D721Med (cell line): ENCODE results near the gene TCP11L2.

Experiments
- DNase-seq: peaks from one replicate; pipeline ENCODE4 v3.0.0; 2011; ENCODE audit warnings: low spot score; ENCODE audit not compliant: insufficient read length
- FAIRE-seq: peaks from 2 replicates; lab custom pipeline; 2011; peaks lifted over from hg19 to GRCh38; lab: Jason Lieb, UNC
- TF ChIP-seq, protein P1 (sequence below): IDR thresholded peaks from 2 replicates; pipeline ENCODE4 v1.5.1; 2012; ENCODE audit warnings: mild to moderate bottlenecking, control low read depth; ENCODE audit not compliant: insufficient read depth; ENCODE audit errors: missing control alignments

TCP11L2 gene

DNA sequence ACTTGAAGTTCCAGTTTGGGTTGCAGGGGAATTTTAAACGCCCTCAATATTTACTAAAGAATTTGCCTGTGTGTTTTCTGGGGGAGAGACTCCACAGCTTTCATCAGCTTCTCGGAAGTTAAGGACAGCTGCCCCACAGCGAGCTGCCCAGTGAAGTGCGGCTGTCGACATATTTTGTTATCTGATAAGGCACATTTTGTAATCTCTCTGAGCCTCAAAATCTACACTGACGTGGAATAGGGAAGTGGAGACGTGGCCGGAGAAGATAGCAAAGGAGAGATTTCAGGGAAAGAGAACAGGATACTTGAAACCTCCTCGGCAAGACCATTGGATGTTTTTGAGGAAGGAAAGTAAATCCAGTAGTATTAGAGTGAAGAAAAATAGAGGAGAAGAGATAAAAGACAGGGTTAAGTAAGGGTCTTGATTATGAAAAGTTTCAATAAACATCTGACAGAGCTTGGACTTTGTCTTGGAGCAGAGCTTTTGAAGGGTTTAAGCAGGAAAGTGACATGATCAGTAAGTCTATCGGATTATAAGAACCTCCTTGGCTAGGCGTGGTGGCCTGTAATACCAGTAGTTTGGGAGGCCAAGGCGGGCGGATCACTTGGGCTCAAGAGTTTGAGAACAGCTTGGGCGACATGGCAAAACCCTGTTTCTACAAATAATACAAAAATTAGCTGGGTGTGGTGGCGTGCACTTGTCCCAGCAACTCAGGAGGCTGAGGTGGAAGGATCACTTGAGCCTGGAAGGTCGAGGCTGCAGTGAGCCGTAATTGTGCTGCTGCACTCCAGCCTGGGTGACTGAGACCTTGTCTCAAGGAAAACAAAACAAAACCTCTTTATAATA is 56.1 kb downstream of the TCP11L2 start:
- FAIRE-seq (no peak), DNase-seq (no peak)

GRCh38 chr12:106359646-106360399 is 57.3 kb downstream of the TCP11L2 start:
- DNase-seq, result no peak
- FAIRE-seq, result no peak
- TF ChIP-seq, protein P1, sequence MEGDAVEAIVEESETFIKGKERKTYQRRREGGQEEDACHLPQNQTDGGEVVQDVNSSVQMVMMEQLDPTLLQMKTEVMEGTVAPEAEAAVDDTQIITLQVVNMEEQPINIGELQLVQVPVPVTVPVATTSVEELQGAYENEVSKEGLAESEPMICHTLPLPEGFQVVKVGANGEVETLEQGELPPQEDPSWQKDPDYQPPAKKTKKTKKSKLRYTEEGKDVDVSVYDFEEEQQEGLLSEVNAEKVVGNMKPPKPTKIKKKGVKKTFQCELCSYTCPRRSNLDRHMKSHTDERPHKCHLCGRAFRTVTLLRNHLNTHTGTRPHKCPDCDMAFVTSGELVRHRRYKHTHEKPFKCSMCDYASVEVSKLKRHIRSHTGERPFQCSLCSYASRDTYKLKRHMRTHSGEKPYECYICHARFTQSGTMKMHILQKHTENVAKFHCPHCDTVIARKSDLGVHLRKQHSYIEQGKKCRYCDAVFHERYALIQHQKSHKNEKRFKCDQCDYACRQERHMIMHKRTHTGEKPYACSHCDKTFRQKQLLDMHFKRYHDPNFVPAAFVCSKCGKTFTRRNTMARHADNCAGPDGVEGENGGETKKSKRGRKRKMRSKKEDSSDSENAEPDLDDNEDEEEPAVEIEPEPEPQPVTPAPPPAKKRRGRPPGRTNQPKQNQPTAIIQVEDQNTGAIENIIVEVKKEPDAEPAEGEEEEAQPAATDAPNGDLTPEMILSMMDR, result no peak

More for the DNA sequence above, 56.1 kb downstream of the TCP11L2 start:
- TF ChIP-seq, protein P1, result no peak

DNA sequence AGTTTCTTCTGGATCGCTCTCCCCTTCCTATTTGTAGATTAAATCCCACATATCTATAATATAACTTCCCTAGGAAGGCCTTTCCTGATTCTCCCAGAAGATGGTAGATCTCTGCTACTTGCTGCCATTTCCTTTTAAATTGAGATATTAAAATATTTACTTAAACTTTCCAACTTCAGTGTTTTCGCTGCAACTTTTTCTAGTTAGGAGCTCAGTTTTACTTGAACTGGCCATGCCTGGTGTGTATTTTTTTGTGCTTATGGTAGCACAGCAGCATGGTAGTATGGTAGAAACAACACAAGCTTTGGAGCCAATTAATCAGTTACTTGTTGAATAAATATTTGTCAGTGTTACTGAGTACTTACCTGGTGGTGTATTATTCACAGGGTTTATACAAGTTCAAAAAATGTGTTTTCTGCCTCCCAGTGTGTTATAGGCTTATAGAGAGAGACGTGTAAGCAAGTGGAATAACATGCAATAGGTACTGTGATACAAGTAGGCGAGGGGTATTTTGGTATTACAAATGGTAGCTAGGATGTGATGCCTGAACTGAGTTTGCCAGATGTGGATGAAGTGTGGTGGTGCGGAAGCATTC is 58.0 kb downstream of the TCP11L2 start:
- FAIRE-seq, result no peak
- no peak for DNase-seq
- TF ChIP-seq, protein P1, result no peak

DNA sequence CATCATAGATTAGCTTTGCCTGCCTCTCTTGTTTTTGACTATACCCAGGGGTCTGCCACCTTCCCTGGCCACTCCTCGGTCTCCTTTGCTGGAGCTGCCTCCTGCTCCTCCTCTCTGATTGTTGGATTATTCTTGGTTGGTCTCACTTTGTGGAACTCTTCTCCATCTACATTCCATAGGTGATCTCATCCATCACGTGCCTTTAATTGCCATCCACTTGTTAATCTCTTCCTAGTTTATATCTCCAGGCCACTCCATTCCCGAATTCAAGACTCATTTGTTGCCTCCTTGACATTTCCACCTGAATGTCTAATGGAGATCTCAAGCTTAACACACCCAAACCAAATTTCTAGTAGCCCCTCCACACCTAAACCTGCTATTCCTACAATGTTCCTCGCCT is 60.4 kb downstream of the TCP11L2 start:
- TF ChIP-seq, protein P1, result no peak
- DNase-seq (no peak), FAIRE-seq (no peak)

- TF ChIP-seq, protein P1, result no peak
- FAIRE-seq (no peak), DNase-seq (no peak)
These were observed 61.7 kb downstream of the TCP11L2 start for GRCh38 chr12:106364261-106364660.

DNA sequence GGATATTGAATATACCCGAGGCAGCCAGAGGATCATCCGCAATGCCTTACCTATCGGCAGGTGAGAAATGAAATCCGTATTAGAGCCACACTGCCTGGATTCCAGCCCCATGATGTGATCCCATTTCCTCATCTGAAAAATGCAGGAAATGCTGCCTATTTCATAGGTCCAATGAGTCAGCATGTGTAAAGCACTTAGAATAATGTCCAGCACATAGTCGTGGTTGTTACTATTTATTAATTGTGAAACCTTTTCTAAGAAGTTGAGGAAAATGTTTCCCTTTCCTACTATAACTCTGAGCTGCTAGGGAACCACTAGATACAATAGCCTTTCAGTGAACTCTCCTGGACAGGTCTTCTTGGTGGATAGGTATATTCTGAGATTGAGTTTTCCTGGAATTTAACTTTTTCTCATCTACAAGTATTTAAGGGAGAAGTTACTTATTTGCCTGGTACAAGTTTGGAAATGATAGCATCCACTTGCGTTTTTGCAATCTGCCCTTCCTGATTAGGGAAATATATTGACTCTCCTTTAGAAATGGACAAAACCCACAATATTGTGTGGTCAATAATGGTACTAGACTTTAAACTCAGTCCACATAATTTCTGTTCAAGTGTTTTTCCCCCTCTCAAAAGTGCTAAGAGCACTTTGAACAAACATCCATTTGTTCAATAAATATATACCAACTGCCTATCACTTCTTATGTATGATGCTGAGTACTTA is 67.3 kb downstream of the TCP11L2 start:
- FAIRE-seq (no peak), DNase-seq (no peak)
- TF ChIP-seq, protein P1, result no peak
